Smooth muscle cell (in vitro differentiated cells): Measurements from ENCODE around the gene SNHG17. TPM values are rescaled to one million over a fixed set of nuclear protein-coding genes. Genes with fewer than 3 reads are reported as not detected.

ENCODE experiments used
- DNase-seq: peaks from one replicate; lab custom pipeline; 2025; ENCODE audit not compliant: unreplicated experiment; lab: John Stamatoyannopoulos, UW
- H2AFZ ChIP-seq: fragments of 200-600 bp; sonication (generic); 2 replicates; pipeline ENCODE4 v1.6.0; 2016; ENCODE audit warnings: antibody characterized with exemption, low read depth, mild to moderate bottlenecking
- H3F3A ChIP-seq: fragments of 200-600 bp; sonication (generic); 2 replicates; pipeline ENCODE4 v1.6.0; 2017; ENCODE audit warnings: antibody characterized with exemption, low read depth
- H3K27ac ChIP-seq: fragments of 200-600 bp; sonication (generic); 2 replicates; pipeline ENCODE4 v1.5.1; 2016; ENCODE audit warnings: low read depth, mild to moderate bottlenecking
- H3K27me3 ChIP-seq: fragments of 200-600 bp; sonication (generic); 2 replicates; pipeline ENCODE4 v1.6.1; 2016; ENCODE audit warnings: low read depth, mild to moderate bottlenecking
- H3K36me3 ChIP-seq: fragments of 200-600 bp; sonication (generic); 2 replicates; pipeline ENCODE4 v1.5.1; 2016; ENCODE audit warnings: low read depth
- H3K4me1 ChIP-seq: fragments of 200-600 bp; sonication (generic); 2 replicates; pipeline ENCODE4 v1.5.1; 2016; ENCODE audit warnings: low read depth
- H3K4me2 ChIP-seq: fragments of 200-600 bp; sonication (generic); 2 replicates; pipeline ENCODE4 v1.6.0; 2016; ENCODE audit warnings: mild to moderate bottlenecking
- H3K4me3 ChIP-seq: fragments of 200-600 bp; sonication (generic); 2 replicates; pipeline ENCODE4 v1.5.1; 2016; ENCODE audit warnings: mild to moderate bottlenecking
- H3K79me2 ChIP-seq: fragments of 200-600 bp; sonication (generic); 2 replicates; pipeline ENCODE4 v1.6.0; 2016; ENCODE audit warnings: low read depth, mild to moderate bottlenecking
- H3K9ac ChIP-seq: fragments of 200-600 bp; sonication (generic); 2 replicates; pipeline ENCODE4 v1.6.0; 2016; ENCODE audit warnings: low read depth
- H3K9me3 ChIP-seq: fragments of 200-600 bp; sonication (generic); replicated peaks from 2 replicates; pipeline ENCODE4 v1.5.1; 2016; ENCODE audit warnings: low read depth
- H4K20me1 ChIP-seq: fragments of 200-600 bp; sonication (generic); 2 replicates; pipeline ENCODE4 v1.6.0; 2016; ENCODE audit warnings: low read depth
- CTCF ChIP-seq: fragments of 200-600 bp; sonication (generic); IDR thresholded peaks from 2 replicates; pipeline ENCODE4 v1.5.1; 2017; ENCODE audit warnings: borderline replicate concordance, mild to moderate bottlenecking, antibody characterized with exemption; ENCODE audit not compliant: insufficient read depth, poor library complexity, severe bottlenecking
- WGBS: methylation state at CpG from one replicate; pipeline ENCODE4 v1.1.7; 2016; ENCODE audit warnings: low lambda C conversion rate; 5-methylcytosine and 5-hydroxymethylcytosine counted together
- polyA plus RNA-seq: library from polyadenylated mRNA; unstranded; fragments of >200 nt; fragmentation: Nextera tagmentation; extraction: Ambion mirVana; gene quantifications from 2 replicates; pipeline ENCODE4 v1.2.1, GENCODE V29; 2016
- total RNA-seq: library from RNA; depleted of rRNA; stranded (reverse); fragments of >200 nt; gene quantifications from 2 replicates; pipeline ENCODE4 v1.2.3, GENCODE V29; 2014

The SNHG17 gene
- total and polyA plus RNA-seq, 2 experiments from 2014 or later = 5.5 to 19.6 TPM

GRCh38 chr20:38460040-38460623, 25.0 kb upstream of the SNHG17 start:
- TF ChIP-seq CTCF = no peak
- no peaks in the 10 kb centered on the region for H3K27me3 ChIP-seq
- H4K20me1 ChIP-seq = no peaks in the 10 kb centered on the region
- no peak overlapping the region for H3K4me2 ChIP-seq
- H2AFZ ChIP-seq = no peak overlapping the region
- H3K9me3 ChIP-seq = no peaks in the 10 kb centered on the region
- 60% methylated on average over 5 of the region's 5 CpGs for WGBS
- H3K27ac ChIP-seq = no peak overlapping the region
- H3K4me3 ChIP-seq = no peak overlapping the region
- H3K79me2 ChIP-seq = no peaks in the 10 kb centered on the region
- no peak for DNase-seq
- no peaks in the 10 kb centered on the region for H3K36me3 ChIP-seq
- H3F3A ChIP-seq = no peaks in the 10 kb centered on the region
- no peak overlapping the region for H3K9ac ChIP-seq
- H3K4me1 ChIP-seq = no peaks in the 10 kb centered on the region

GRCh38 chr20:38458314-38458713, 23.2 kb upstream of the SNHG17 start:
- DNase-seq = no peak
- Histone ChIP-seq H3K9ac (no peak overlapping the region), H3K9me3 (no peaks in the 10 kb centered on the region), H3K36me3 (no peaks in the 10 kb centered on the region), H3K79me2 (no peaks in the 10 kb centered on the region), H3K27me3 (no peaks in the 10 kb centered on the region), H2AFZ (no peak overlapping the region), H3F3A (no peaks in the 10 kb centered on the region), H3K4me1 (no peaks in the 10 kb centered on the region), H3K27ac (no peak overlapping the region), H3K4me2 (no peak overlapping the region), H4K20me1 (no peaks in the 10 kb centered on the region), H3K4me3 (no peak overlapping the region)
- no peak for TF ChIP-seq CTCF
- 92% methylated on average over 5 of the region's 5 CpGs for WGBS

DNA sequence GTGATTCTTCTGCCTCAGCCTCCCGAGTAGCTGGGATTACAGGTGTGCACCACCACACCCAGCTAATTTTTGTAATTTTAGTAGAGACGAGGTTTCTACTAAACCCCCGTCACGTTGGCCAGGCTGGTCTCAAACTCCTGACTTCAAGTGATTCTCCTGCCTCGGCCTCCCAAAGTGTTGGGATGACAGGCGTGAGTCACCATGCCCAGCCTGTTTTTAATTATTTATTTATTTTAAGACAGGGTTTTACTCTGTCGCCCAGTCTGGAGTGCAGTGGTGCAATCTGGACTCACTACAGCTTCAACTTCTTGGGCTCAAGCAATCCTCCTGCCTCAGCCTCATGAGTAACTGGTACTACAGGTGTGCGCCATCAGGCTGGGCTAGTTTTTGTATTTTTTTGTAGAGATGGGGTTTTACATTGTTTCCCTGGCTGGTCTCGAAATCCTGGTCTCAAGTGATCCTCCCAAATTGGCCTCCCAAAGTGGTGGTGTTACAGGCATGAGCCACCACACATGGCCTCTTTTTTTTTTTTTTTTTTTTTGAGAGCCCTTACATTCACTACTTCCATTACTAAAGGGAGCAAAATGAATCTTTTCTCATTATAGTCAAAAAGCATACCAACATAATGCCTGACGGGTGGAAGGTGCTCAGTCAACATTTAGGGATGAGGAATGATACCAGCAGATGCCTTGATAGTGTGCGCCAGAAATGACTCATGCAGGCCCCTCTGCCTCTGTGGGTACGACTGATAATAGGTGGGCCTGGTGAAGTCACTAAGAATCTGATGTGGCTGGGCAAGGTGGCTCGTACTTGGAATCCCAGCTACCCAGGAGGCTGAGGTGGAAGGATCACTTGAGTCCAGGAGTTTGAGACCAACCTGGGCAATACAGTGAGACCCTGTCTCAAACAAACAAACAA, 19.7 kb upstream of the SNHG17 start:
- Histone ChIP-seq H4K20me1 (no peaks in the 10 kb centered on the region), H3K79me2 (no peaks in the 10 kb centered on the region), H3K4me1 (no peaks in the 10 kb centered on the region), H3K4me2 (no peak overlapping the region), H3K27ac (no peak overlapping the region), H3K36me3 (no peaks in the 10 kb centered on the region), H3K9me3 (no peaks in the 10 kb centered on the region), H3K27me3 (no peaks in the 10 kb centered on the region), H2AFZ (no peak overlapping the region), H3F3A (no peaks in the 10 kb centered on the region), H3K4me3 (no peak overlapping the region), H3K9ac (no peak overlapping the region)
- no peak for TF ChIP-seq CTCF
- 92% methylated on average over 13 of the region's 13 CpGs for WGBS
- no peak for DNase-seq
